Measurements from ENCODE around the gene MED28.

MED28 gene

GRCh38 chr4:17667653-17668201, 53.3 kb downstream of the MED28 start:
- Histone ChIP-seq H2BK120ac (ENCODE audit: low read depth, low read length) (no peak overlapping the region), H4K8ac (ENCODE audit: low read depth, low read length) (no peak overlapping the region), H3K4me2 (ENCODE audit: low read length) (no peak overlapping the region), H3K27ac (ENCODE audit: low read depth, low read length) (no peak overlapping the region), H3K27me3 (ENCODE audit: insufficient read depth, low read length, poor library complexity) (no peaks in the 10 kb centered on the region), H2AK5ac (ENCODE audit: low read length) (no peak overlapping the region), H3K4ac (ENCODE audit: low read depth, low read length) (no peak overlapping the region), H3K56ac (ENCODE audit: low read length) (no peak overlapping the region), H3K79me1 (ENCODE audit: low read length) (no peaks in the 10 kb centered on the region), H3K79me2 (ENCODE audit: control insufficient read depth, insufficient read depth, low read length) (no peaks in the 10 kb centered on the region), H2BK15ac (replicated peaks; ENCODE audit: low read depth) (no peak overlapping the region), H4K5ac (ENCODE audit: low read length) (no peak overlapping the region), H3K23ac (ENCODE audit: low read length) (no peak overlapping the region), H3K9ac (ENCODE audit: low read length) (no peak overlapping the region), H2BK5ac (ENCODE audit: low read length) (no peak overlapping the region), H3K36me3 (ENCODE audit: control insufficient read depth, insufficient read depth, low read length) (no peaks in the 10 kb centered on the region), H3K18ac (ENCODE audit: low read length) (no peak overlapping the region), H3K4me3 (ENCODE audit: low read length) (no peak overlapping the region), H3K4me1 (ENCODE audit: control insufficient read depth, low read depth, low read length) (no peaks in the 10 kb centered on the region)
- WGBS (ENCODE audit: extremely low coverage, insufficient coverage, low lambda C conversion rate): no CpG with 5 or more reads among the region's 3 CpGs
- DNase-seq: no peak

- Histone ChIP-seq H3K18ac (ENCODE audit: low read length) (no peak overlapping the region), H3K36me3 (ENCODE audit: control insufficient read depth, insufficient read depth, low read length) (no peaks in the 10 kb centered on the region), H4K5ac (ENCODE audit: low read length) (no peak overlapping the region), H3K4ac (ENCODE audit: low read depth, low read length) (no peak overlapping the region), H3K56ac (ENCODE audit: low read length) (no peak overlapping the region), H2AK5ac (ENCODE audit: low read length) (no peak overlapping the region), H3K79me1 (ENCODE audit: low read length) (no peaks in the 10 kb centered on the region), H3K27me3 (ENCODE audit: insufficient read depth, low read length, poor library complexity) (no peaks in the 10 kb centered on the region), H2BK15ac (replicated peaks; ENCODE audit: low read depth) (no peak overlapping the region), H3K23ac (ENCODE audit: low read length) (no peak overlapping the region), H3K9ac (ENCODE audit: low read length) (no peak overlapping the region), H3K79me2 (ENCODE audit: control insufficient read depth, insufficient read depth, low read length) (no peaks in the 10 kb centered on the region), H2BK5ac (ENCODE audit: low read length) (no peak overlapping the region), H3K4me1 (ENCODE audit: control insufficient read depth, low read depth, low read length) (no peaks in the 10 kb centered on the region), H3K4me2 (ENCODE audit: low read length) (no peak overlapping the region), H2BK120ac (ENCODE audit: low read depth, low read length) (no peak overlapping the region), H3K27ac (ENCODE audit: low read depth, low read length) (no peak overlapping the region), H3K4me3 (ENCODE audit: low read length) (no peak overlapping the region), H4K8ac (ENCODE audit: low read depth, low read length) (peak overlapping the region; percentile 94)
- DNase-seq: no peak
Observed at GRCh38 chr4:17670423-17670822, 56.0 kb downstream of the MED28 start.

DNA sequence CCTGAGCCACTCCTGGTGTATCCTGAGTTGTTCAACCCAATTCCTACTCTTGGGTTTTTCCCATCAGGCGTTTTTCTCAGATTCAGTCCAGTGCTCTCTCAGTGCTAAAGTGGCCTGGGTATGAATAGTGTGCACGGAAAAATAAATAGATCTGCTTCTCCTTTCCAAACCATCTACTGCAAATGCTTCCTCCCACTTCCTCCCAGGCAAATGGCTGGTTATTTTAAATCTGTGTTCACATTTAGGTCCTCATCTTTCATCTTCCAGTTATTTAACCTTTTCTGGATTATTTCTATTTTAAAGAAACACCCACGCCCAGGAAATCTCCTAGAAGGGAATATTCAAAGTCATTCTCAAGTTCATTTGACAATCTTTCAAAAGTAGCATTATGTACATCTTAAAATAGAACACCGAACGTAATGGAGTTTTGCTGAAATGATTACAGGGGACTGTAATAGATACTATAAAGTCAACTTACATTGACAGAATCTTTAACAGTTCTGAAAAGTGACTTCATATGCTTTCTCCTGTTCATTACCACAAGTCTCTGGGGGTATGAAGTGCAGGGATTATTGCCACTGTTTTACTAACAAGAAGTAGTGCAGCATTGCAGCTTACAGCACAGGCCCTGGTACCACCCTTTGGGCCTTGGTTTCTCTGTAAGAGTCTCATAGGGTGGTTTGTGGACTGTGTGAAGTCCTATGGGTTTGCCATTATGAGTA, 66.3 kb downstream of the MED28 start:
- Histone ChIP-seq H3K23ac (ENCODE audit: low read length) (no peak overlapping the region), H3K27me3 (ENCODE audit: insufficient read depth, low read length, poor library complexity) (no peaks in the 10 kb centered on the region), H3K27ac (ENCODE audit: low read depth, low read length) (no peak overlapping the region), H3K4me2 (ENCODE audit: low read length) (no peak overlapping the region), H2BK15ac (replicated peaks; ENCODE audit: low read depth) (no peak overlapping the region), H3K79me1 (ENCODE audit: low read length) (no peaks in the 10 kb centered on the region), H4K8ac (ENCODE audit: low read depth, low read length) (no peak overlapping the region), H3K4ac (ENCODE audit: low read depth, low read length) (no peak overlapping the region), H2BK5ac (ENCODE audit: low read length) (no peak overlapping the region), H3K18ac (ENCODE audit: low read length) (no peak overlapping the region), H3K4me3 (ENCODE audit: low read length) (no peak overlapping the region), H3K36me3 (ENCODE audit: control insufficient read depth, insufficient read depth, low read length) (no peaks in the 10 kb centered on the region), H3K4me1 (ENCODE audit: control insufficient read depth, low read depth, low read length) (no peaks in the 10 kb centered on the region), H2BK120ac (ENCODE audit: low read depth, low read length) (no peak overlapping the region), H2AK5ac (ENCODE audit: low read length) (no peak overlapping the region), H4K5ac (ENCODE audit: low read length) (no peak overlapping the region), H3K9ac (ENCODE audit: low read length) (no peak overlapping the region), H3K79me2 (ENCODE audit: control insufficient read depth, insufficient read depth, low read length) (no peaks in the 10 kb centered on the region), H3K56ac (ENCODE audit: low read length) (no peak overlapping the region)
- WGBS (ENCODE audit: extremely low coverage, insufficient coverage, low lambda C conversion rate): no CpG with 5 or more reads among the region's 5 CpGs
- DNase-seq: no peak

GRCh38 chr4:17681281-17682221, 67.1 kb downstream of the MED28 start:
- no peak overlapping the region for H3K23ac ChIP-seq (ENCODE audit: low read length)
- WGBS (ENCODE audit: extremely low coverage, insufficient coverage, low lambda C conversion rate): no CpG with 5 or more reads among the region's 7 CpGs

DNA sequence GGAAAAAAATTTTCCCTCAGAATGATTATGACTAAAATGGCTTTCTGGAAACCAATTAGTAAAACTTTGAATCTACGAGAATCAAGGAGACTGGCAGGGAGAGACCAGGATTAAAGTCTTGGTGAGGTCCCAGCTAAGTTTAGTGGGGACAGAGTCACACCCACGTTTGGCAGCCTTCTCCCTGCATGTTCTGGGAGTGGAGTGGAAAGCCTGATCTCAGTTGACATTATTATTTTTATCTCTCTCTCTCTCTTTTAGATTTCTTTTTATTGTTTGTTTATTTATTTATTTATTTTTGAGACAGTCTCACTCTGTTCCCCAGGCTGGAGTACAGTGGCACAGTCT, 67.8 kb downstream of the MED28 start:
- Histone ChIP-seq H3K4me2 (ENCODE audit: low read length) (no peak overlapping the region), H2AK5ac (ENCODE audit: low read length) (no peak overlapping the region), H3K79me2 (ENCODE audit: control insufficient read depth, insufficient read depth, low read length) (no peaks in the 10 kb centered on the region), H3K27ac (ENCODE audit: low read depth, low read length) (no peak overlapping the region), H3K56ac (ENCODE audit: low read length) (no peak overlapping the region), H3K79me1 (ENCODE audit: low read length) (no peaks in the 10 kb centered on the region), H4K8ac (ENCODE audit: low read depth, low read length) (no peak overlapping the region), H3K36me3 (ENCODE audit: control insufficient read depth, insufficient read depth, low read length) (no peaks in the 10 kb centered on the region), H3K4me1 (ENCODE audit: control insufficient read depth, low read depth, low read length) (no peaks in the 10 kb centered on the region), H3K4me3 (ENCODE audit: low read length) (no peak overlapping the region), H3K18ac (ENCODE audit: low read length) (no peak overlapping the region), H3K4ac (ENCODE audit: low read depth, low read length) (no peak overlapping the region), H2BK5ac (ENCODE audit: low read length) (no peak overlapping the region), H2BK15ac (replicated peaks; ENCODE audit: low read depth) (no peak overlapping the region), H2BK120ac (ENCODE audit: low read depth, low read length) (no peak overlapping the region), H4K5ac (ENCODE audit: low read length) (no peak overlapping the region), H3K27me3 (ENCODE audit: insufficient read depth, low read length, poor library complexity) (no peaks in the 10 kb centered on the region), H3K23ac (ENCODE audit: low read length) (no peak overlapping the region), H3K9ac (ENCODE audit: low read length) (no peak overlapping the region)
- WGBS (ENCODE audit: extremely low coverage, insufficient coverage, low lambda C conversion rate): no CpG with 5 or more reads among the region's 2 CpGs
- DNase-seq: no peak

More at GRCh38 chr4:17681281-17682221, 67.1 kb downstream of the MED28 start:
- H3K4ac ChIP-seq (ENCODE audit: low read depth, low read length): no peak overlapping the region
- no peaks in the 10 kb centered on the region for H3K79me2 ChIP-seq (ENCODE audit: control insufficient read depth, insufficient read depth, low read length)
- no peak overlapping the region for H3K56ac ChIP-seq (ENCODE audit: low read length)
- H3K18ac ChIP-seq (ENCODE audit: low read length): no peak overlapping the region
- H3K9ac ChIP-seq (ENCODE audit: low read length): no peak overlapping the region
- H3K79me1 ChIP-seq (ENCODE audit: low read length): no peaks in the 10 kb centered on the region
- H3K27me3 ChIP-seq (ENCODE audit: insufficient read depth, low read length, poor library complexity): no peaks in the 10 kb centered on the region
- no peak overlapping the region for H3K27ac ChIP-seq (ENCODE audit: low read depth, low read length)
- no peak overlapping the region for H4K8ac ChIP-seq (ENCODE audit: low read depth, low read length)
- H2BK5ac ChIP-seq (ENCODE audit: low read length): no peak overlapping the region
- no peaks in the 10 kb centered on the region for H3K4me1 ChIP-seq (ENCODE audit: control insufficient read depth, low read depth, low read length)
- DNase-seq: no peak
- no peaks in the 10 kb centered on the region for H3K36me3 ChIP-seq (ENCODE audit: control insufficient read depth, insufficient read depth, low read length)
- H3K4me3 ChIP-seq (ENCODE audit: low read length): no peak overlapping the region
- H2BK15ac ChIP-seq (replicated peaks; ENCODE audit: low read depth): no peak overlapping the region
- H3K4me2 ChIP-seq (ENCODE audit: low read length): no peak overlapping the region
- H2AK5ac ChIP-seq (ENCODE audit: low read length): no peak overlapping the region
- no peak overlapping the region for H2BK120ac ChIP-seq (ENCODE audit: low read depth, low read length)
- H4K5ac ChIP-seq (ENCODE audit: low read length): no peak overlapping the region

All from mesendoderm (in vitro differentiated cells).